ENCODE data around the gene EXOSC9.

The EXOSC9 gene

DNA sequence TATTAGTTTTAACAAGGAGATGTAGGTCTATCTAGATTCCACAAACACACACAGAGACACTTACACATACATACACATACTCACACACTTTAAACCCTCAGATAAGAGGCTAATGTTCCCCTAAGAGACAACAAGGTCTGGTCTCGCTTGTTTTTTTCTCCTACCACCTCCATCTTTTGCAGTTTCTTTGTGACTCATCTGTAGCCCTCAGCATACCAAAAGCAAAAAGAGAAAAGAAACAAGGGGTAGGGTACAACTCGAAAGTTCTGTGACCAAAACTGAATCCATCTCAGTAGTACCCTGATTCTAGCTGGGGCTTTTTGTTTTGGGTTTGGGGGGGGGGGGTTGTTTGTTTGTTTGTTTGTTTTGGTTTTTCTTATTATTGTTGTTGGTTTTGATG is 12.2 kb upstream of the EXOSC9 start:
- DNase-seq (ENCODE audit: low read depth): peak; percentile 68
- no peak overlapping the region for H3K4me3 ChIP-seq (ENCODE audit: low read depth, low read length)
- TF ChIP-seq CTCF (IDR thresholded peaks at IDR 0.05; ENCODE audit: insufficient read depth, low read depth, low read length, missing control alignments): no peak

DNA sequence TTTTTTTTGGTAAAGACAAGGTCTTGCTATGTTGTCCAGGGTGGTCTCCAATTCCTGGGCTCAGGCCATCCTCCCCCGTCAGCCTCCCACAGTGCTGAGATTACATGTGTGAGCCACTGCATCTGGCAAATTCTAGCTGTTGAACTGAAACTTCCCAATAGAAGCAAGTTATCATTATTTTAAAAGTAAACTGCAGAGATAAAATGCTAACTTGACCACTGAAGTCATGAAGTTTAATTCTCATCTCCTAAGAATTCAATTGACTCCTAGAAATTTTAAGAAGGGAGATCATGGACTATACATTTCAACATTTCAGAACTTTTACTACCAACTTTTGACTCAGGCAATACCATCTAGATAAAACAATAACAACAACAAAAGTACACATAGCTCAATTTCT is 11.7 kb upstream of the EXOSC9 start:
- DNase-seq (ENCODE audit: low read depth): no peak
- H3K4me3 ChIP-seq (ENCODE audit: low read depth, low read length): no peak overlapping the region
- TF ChIP-seq CTCF (IDR thresholded peaks at IDR 0.05; ENCODE audit: insufficient read depth, low read depth, low read length, missing control alignments): no peak

DNA sequence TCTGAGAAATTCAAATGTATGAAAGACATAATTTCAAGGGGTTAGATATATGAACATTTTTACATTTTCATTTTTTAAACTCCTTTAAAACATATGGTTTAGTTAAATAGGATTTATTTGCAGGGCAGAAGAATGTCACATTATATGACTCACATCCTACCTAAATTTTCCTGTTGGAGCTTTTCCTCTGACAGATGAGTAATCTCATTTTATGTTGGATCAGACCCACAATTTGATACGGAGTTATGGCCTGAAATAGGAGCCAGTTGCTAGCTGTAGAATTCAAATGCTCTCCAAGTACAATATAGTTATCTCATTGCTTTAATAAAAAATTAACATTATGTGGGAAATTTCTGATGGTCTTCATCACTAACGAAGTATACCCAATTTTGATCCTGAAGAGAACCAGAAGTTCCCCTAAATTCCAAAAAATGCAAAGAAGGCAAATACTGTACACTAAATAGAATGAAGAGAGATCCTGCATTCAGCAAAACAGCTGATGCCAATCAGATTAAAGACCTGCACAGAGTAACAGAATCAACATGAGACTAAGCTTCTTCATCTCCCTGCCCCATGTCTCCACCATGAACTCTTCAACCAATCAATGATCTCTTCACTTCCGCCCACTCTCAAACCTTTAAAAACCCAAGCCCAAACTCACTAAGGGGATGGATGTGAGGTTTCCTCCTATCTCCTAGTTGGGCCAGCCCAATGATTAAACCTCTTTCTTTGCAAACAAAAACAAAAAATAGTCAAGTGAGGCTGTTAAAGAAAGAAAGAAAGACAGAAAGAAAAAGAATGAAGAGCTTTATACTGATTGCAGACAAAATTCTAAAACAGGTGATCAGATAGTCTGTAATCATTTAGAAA is 10.9 kb upstream of the EXOSC9 start:
- no peak for TF ChIP-seq CTCF (IDR thresholded peaks at IDR 0.05; ENCODE audit: insufficient read depth, low read depth, low read length, missing control alignments)
- H3K4me3 ChIP-seq (ENCODE audit: low read depth, low read length): no peak overlapping the region
- DNase-seq (ENCODE audit: low read depth): no peak

DNA sequence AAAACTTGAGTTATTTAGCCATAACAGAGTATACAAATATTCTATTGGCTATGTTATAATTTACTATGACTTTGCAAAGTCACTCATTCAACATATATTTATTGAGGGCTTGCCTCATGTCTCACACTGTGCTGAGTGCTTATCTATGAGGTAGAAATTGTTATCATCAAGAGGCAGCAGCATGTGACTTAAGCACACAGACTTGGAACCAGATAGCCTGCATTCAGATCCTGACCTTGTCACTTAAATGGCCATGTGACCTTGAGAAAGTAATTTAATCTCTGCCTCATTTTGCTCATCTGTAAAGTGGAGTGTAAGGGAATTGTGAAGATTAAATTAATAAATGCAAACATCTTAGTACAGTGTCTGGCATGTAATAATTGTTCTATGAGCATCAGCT is 10.1 kb upstream of the EXOSC9 start:
- no peak overlapping the region for H3K4me3 ChIP-seq (ENCODE audit: low read depth, low read length)
- no peak for DNase-seq (ENCODE audit: low read depth)
- TF ChIP-seq CTCF (IDR thresholded peaks at IDR 0.05; ENCODE audit: insufficient read depth, low read depth, low read length, missing control alignments): no peak

DNA sequence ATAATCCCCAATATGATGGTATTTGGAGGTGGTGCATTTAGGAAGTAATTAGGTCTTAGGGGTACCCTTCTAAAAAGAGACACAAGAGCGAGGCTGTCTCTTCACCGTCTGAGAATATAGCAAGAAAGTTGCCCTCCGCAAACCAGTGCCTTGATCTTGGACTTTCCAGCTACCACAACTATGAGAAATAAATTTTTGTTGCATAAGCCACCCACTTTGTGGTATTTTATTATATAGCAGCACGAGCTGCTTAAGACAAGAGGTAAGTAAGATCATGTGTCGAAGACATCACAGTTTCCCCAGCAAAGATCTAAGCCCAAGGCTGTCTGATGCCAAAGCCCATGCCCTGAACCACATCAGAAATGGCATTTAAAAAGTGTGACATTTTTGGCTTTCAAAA is 9.6 kb upstream of the EXOSC9 start:
- TF ChIP-seq CTCF (IDR thresholded peaks at IDR 0.05; ENCODE audit: insufficient read depth, low read depth, low read length, missing control alignments): no peak
- no peak overlapping the region for H3K4me3 ChIP-seq (ENCODE audit: low read depth, low read length)
- DNase-seq (ENCODE audit: low read depth): no peak

GRCh38 chr4:121792966-121793365 is 8.2 kb upstream of the EXOSC9 start:
- DNase-seq (ENCODE audit: low read depth): no peak
- no peak for TF ChIP-seq CTCF (IDR thresholded peaks at IDR 0.05; ENCODE audit: insufficient read depth, low read depth, low read length, missing control alignments)
- H3K4me3 ChIP-seq (ENCODE audit: low read depth, low read length): no peak overlapping the region
